GM19467 (cell line): ENCODE measurements around the gene FLAD1.

Source experiments
- ATAC-seq: cut with Tn5 transposase; IDR thresholded peaks from one replicate; pipeline ENCODE4 v1.9.1; 2021; ENCODE audit warnings: mild to moderate bottlenecking, moderate library complexity; ENCODE audit not compliant: unreplicated experiment

The FLAD1 gene

GRCh38 chr1:155002464-155003226 lies 19.5 kb downstream of the FLAD1 start, which contains the start of gene ZBTB7B:
ZBTB7B (plus strand) TSS chr1:155002802; CDS start chr1:155014661, 11,859 bp downstream.
- no peak for ATAC-seq

- ATAC-seq, result no peak
Measured at GRCh38 chr1:155003227-155003765, 20.2 kb downstream of the FLAD1 start.

- ATAC-seq, result no peak
Measured at GRCh38 chr1:155003766-155004351, 20.7 kb downstream of the FLAD1 start.

GRCh38 chr1:155004352-155005075 lies 21.4 kb downstream of the FLAD1 start:
- no peak for ATAC-seq

GRCh38 chr1:155005076-155006011 lies 22.2 kb downstream of the FLAD1 start:
- no peak for ATAC-seq

GRCh38 chr1:155006601-155007101 lies 23.5 kb downstream of the FLAD1 start:
- no peak for ATAC-seq

GRCh38 chr1:155007251-155007828 lies 24.2 kb downstream of the FLAD1 start:
- no peak for ATAC-seq

GRCh38 chr1:155008015-155008941 lies 25.1 kb downstream of the FLAD1 start:
- no peak for ATAC-seq

- no peak for ATAC-seq
Measured at GRCh38 chr1:155009221-155009711, 26.1 kb downstream of the FLAD1 start.

- ATAC-seq, result no peak
Measured at GRCh38 chr1:155009742-155010141, 26.6 kb downstream of the FLAD1 start.

- ATAC-seq, result no peak
Measured at GRCh38 chr1:155010211-155010918, 27.2 kb downstream of the FLAD1 start.

- ATAC-seq, result no peak
Measured at GRCh38 chr1:155011004-155011416, 27.9 kb downstream of the FLAD1 start.

- ATAC-seq, result no peak
Measured at GRCh38 chr1:155011437-155012025, 28.4 kb downstream of the FLAD1 start.

- ATAC-seq, result no peak
Measured at GRCh38 chr1:155012026-155012546, 28.9 kb downstream of the FLAD1 start.

- no peak for ATAC-seq
Measured at GRCh38 chr1:155012776-155013602, 29.8 kb downstream of the FLAD1 start.

GRCh38 chr1:155013632-155014031 lies 30.5 kb downstream of the FLAD1 start:
- no peak for ATAC-seq
